Myocyte (in vitro differentiated cells): Measurements from ENCODE around the gene CEMP1. TPM values are rescaled to one million over a fixed set of nuclear protein-coding genes. Genes with fewer than 3 reads are reported as not detected.
A peak's percentile ranks its signal among the peaks of the same experiment; 100 is the strongest.
"Not testable (repeated sequence)": the region's sequence is repeated elsewhere in the genome, so short reads cannot be mapped to it uniquely, and the experiment has no call there.

Source experiments
- DNase-seq: peaks from one replicate; pipeline ENCODE4 v3.0.0-alpha.2; 2012; ENCODE audit warnings: low read depth
- polyA plus RNA-seq: library from polyadenylated mRNA; unstranded; fragments of >200 nt; gene quantifications from one replicate; pipeline ENCODE4 v1.2.1, GENCODE V29; 2012; ENCODE audit warnings: missing spikeins
- total RNA-seq: library from RNA; depleted of rRNA; stranded (reverse); fragments of >200 nt; gene quantifications from 2 replicates; pipeline ENCODE4 v1.2.3, GENCODE V29; 2014

Gene CEMP1, protein sequence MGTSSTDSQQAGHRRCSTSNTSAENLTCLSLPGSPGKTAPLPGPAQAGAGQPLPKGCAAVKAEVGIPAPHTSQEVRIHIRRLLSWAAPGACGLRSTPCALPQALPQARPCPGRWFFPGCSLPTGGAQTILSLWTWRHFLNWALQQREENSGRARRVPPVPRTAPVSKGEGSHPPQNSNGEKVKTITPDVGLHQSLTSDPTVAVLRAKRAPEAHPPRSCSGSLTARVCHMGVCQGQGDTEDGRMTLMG
- total RNA-seq = 0.32 TPM in 1 of 2 replicates, not detected in the other
- polyA plus RNA-seq = 2.5 TPM

DNA sequence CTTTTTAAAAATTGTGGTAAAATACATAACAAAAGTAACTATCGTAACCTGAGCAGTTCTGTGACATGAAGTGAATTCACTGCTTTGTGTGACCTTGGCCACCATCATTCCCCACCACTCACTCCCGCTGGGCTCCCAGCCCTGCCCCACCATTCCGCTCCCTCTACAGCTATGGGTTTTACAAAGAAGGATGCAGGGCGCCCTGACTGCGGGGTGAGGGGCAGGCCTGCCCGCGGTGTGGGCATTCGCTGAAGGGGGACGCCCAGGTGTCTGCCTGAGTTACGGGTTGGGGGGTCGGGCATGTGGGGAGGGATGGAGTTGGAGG is at the start of gene CEMP1:
Gene CEMP1 (minus strand): TSS at position 38 of the 325 bp plus-strand sequence. CDS start 335 bp downstream, outside the sequence.
- no peak for DNase-seq

DNA sequence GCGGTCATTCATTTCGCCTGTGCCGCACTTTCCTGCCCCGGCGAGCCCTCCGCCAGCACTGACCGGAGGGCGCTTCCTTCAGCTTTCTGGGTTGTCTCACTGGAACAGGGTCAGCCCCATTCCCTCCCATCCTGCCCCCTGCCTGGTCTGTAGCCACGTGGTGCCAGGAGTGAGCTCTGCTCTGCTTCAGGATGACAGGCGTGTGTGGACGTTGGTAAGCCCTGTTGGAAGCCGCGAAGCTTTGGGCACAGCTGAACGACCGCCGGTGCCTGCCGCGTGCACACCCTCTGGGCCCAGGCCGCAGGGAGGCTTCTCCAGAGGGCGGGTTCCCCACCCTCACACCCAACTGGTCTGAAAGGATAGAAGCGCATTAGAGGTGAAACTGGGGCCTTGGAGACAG is 49.6 kb upstream of the CEMP1 start:
- DNase-seq = not testable (repeated sequence)

DNA sequence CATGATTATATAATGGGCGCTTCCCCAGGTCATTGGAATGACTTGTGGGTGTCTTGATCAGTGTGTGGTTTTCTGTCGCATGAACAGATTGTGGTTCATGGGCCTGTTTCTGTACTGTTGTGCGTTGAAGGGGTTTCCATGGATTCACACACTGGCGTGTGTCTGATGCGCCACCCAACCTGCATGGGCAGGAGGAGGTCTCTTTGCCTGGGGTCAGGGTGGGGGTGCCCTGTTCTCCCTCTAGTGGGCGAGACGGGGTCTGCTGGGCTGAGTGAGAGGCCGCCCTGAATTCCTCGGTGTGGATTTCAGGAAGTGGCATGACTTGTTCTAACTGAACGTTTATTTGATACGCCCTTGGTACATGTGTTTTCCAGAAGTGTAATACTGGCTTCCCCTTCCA is 48.9 kb upstream of the CEMP1 start:
- not testable (repeated sequence) for DNase-seq

DNA sequence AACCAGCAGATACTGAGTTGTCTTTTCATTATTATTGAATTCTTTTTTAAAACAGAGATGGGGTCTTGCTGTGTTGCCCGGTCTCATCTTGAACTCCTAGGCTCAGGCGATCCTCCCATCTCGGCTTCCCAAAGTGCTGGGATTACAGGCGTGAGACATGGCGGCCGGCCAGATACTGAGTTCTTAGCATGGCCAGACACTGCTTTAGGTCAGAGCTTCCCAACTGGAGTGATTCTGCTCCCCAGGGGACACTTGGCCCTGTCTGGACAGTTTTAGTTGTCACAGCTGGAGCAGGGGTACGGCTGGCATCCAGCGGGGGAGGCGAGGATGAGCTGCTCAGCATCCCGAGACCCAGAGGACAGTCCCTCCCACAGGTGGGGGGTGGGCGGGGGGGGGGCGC is 47.7 kb upstream of the CEMP1 start:
- not testable (repeated sequence) for DNase-seq

DNA sequence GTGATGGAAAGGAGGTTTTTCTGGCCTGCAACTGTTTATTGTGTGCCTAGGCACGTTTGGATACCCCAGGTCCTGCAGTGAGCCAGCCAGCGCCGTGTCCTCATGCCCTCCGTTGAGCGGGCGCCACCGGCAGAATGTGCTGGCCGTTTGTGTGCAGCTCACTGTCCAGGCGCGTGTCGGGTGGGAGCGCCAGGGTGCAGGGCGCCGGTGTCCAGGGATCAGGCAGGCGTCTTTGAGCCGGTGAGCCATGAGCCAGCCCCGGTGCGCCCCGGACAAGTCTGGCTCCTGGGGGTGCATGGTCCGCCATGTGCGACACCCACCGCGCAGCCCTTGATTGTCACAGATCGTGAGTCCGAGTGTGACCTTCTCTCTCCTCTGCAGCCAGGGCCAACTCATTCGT is 45.8 kb upstream of the CEMP1 start:
- not testable (repeated sequence) for DNase-seq

DNA sequence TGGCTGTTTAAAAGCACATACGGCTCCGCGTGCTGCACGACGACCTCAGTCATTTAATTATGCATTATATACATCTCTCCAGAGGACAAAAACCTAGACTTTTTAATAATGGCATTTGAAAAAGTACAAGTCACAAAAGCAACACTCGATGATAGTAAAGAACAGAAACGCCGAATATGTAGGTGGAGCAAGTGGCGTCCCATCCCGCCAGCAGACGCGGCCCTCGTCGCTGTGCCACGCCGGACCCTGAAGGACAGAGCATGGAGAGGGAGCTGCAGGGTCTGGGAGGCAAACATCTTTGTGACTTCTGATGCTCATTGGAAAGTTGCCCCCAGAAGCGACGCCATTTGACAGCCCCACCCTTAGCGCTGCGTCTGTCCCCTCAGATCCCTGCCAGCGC is 44.6 kb upstream of the CEMP1 start:
- not testable (repeated sequence) for DNase-seq

DNA sequence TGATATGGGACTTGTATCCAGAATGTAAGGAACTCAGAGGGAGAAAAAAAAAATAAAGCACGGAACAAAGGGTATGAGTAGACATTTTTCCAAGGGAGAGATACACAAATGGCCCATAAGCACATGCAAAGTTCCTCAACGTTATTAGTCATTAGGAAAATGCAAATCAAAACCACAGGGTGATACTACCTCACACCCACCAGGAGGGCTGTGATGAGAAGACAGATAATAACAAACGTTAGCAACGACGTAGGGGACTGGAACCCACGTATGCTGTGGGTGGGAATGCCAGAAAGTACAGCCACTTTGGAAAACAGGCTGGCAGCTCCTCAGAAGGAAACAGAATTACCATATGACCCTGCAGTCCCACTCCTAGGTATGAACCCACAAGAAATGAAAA is 41.5 kb upstream of the CEMP1 start:
- DNase-seq = not testable (repeated sequence)

DNA sequence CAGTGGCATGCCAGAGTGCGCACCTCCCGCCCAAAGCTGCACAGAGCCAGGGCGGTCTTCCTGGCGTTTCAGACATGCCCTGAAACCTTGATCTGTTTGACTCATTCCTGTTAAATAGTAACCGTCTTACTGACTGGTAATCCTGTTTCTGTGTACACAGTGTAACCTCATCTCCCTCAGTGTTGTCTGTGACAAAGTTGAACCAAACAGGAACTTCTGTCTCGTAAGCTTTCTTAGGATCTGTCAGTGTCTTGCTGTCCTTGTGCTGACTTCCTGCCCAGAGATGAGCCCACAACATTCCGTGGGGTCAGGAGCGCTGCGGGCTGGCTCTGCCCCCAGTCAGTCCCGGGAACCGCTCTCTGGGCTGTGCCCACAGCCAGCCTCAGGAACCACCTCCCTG is 37.4 kb upstream of the CEMP1 start:
- DNase-seq = not testable (repeated sequence)

DNA sequence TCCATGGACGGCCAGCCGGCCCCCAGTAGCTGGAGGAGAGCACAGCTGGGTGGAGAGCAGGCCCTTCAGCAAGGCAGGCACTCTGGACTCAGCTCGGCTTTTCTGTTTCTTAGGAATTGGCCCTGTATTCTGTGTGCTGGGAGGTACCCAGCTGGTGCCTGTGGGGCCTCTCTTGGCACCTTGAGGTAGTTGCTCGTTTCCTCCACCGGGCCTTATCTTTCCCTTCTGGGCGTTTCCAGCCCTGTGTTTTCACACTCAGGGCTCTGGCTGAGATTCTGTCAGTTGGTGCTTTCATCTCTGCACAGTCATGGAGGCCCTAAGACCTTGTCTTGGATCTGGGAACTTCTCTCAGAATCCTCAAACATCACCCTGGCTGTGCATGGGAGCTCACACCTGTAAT is 36.3 kb upstream of the CEMP1 start:
- not testable (repeated sequence) for DNase-seq

DNA sequence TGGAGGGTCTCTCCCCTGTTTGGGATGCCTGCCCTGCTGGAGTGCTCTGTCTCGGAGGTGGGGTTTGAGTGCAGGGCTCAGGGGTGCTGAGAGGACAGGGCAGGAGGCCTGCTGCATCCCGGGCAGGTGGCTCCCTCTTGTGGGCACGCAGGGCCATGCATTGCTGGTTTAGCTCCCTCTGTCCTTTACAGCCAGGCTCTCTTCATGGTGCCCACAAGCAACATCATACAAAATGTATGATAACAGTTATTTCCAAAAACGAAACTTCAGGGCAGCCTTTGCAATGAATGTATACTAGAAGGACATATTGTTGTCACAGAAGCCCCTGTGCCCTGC is 29.6 kb upstream of the CEMP1 start:
- DNase-seq = not testable (repeated sequence)

DNA sequence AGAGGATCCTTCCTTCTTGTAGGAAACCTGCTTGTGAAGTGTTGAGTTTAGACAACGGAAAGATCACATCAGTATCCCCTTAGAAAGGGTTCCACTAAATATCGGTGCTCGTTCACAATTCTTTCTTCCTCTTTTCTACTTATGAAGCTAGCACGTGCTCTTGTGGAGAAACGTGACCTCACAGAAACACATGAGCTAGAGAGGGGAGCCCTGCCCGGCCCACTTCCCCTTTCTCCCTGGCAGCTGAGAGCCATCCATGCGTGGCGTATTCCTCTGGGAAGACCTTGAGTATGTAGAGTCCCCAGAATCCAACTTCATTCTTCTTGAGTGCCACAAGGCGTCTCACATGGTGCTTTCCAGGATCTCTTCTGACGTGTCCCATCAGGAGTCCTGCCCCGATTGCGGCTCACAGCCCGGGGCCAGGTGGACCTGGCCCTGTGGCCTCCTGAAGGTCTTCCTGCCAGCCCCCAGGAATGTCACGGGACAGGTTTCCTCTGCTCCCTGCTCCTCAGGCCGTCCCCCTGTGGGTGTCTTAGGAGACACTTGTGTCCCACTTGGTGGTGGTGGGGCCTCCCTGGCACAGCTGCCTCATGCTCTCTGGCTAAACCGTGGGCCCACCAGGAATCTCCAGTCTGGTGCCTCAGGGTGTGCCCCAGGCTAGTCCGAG is 29.1 kb upstream of the CEMP1 start:
- DNase-seq = not testable (repeated sequence)

DNA sequence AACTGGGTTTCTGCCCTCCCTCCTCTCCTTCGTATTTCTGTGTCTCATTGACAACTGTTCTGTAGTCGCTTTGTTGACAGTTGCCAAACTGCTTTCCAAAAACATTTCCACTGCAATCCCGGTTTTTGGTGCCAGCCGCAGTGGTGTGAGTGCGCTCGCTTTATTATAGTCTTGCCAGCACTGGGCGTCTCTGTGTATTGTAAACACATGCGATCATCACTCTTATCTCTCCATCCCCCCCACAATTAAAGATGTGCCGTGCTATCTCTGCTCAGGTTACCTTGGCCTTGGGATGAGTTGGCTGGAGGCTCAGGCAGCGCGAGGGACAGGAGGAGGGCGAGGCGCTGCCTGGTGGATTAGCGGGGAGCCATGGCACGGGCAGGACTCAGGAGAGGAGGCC is 25.9 kb upstream of the CEMP1 start:
- DNase-seq = not testable (repeated sequence)

DNA sequence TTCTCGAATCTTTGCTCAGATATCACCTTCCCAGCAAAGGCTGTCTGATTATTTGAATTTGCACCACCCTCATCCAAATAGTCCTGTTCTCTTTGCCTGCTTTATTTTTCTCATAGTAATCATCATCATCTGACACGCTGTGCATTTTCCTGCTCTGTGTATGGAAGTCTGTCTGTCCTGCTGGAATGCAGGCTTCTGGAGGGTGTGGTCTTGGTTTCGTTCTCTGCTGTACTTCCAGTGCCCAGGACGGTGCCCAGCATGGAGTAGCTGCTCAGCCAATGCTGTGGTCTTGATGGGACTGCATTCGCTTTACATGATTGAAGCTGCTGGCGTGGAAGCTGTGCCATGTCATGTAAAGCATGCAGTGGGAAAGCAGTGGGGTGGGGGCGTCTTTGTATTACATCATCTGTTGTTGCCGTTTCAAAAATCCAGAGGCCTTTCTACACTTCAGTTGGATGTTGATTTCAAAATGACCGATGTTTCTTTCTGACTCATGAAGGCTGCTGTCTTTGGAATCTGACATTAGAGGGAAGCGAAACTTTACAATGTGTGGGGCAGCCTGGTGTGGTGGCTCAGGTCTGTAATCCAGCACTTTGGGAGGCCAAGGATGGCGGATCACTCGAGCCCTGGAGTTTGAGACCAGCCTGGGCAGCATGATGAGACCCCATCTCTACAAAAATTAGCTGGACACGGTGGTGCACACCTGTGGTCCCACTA is 23.7 kb upstream of the CEMP1 start:
- not testable (repeated sequence) for DNase-seq

DNA sequence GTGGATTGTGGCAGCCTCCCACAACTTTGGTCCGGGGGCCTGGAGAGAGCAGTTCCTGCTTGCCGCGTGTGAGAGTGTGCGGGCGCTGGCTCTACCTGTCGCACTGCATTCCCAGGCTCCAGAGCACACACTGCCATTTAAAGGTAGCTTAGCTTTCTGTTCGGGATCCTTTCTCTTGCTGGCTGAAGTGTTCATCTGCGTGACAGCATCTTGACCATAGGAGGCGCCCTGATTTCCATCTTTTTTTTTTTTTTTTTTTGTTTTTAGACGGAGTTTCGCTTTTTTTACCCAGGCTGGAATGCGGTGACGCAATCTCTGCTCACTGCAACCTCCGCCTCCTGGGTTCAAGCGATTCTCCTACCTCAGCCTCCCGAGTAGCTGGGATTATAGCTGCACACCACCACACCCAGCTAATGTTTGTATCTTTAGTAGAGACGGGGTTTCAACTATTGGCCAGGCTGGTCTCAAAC is 20.2 kb upstream of the CEMP1 start:
- DNase-seq = not testable (repeated sequence)

DNA sequence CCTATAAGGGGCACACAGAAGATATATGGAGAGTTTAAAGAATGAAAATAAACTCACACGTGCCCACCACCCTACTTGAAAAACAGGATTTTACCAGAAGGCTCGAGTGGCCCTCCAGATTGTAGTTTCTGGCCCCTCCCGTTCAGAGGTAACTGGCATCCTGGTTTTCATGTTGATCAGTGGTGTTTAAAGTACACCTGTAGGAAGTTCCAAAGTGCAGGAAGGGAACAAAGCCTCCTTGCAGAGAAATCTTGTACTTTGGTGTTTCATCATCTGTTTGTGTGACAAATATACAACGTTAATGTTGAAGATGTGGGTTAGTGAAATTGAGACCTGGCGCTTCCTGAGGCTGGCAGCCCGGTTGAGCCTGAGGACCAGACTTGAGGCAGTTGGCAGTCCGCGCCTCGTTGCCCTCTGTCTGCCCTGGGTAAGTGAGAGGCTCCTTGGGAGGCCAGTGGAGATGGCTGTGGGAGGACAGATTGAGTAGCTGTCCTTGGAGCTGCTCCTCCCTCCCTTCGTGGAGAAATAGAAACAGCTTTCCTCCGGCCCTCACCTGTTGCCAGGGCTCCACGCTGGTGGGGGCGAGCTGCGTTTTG is 19.2 kb upstream of the CEMP1 start:
- DNase-seq = not testable (repeated sequence)

DNA sequence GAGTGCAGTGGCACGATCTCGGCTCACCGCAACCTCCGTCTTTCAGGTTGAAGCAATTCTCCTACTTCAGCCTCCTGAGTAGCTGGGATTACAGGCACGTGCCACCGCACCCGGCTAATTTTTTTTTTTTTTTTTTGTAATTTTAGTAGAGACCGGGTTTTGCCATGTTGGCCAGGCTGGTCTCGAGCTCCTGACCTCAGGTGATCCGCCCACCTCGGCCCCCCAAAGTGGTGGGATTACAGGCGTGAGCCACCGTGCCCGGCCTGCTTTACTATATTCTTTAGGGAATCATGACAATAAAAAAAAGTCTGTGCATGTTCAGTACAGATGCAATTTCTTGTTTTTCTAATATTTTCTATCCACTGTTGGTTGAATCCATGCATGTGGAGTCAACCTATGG is 12.6 kb upstream of the CEMP1 start:
- not testable (repeated sequence) for DNase-seq

DNA sequence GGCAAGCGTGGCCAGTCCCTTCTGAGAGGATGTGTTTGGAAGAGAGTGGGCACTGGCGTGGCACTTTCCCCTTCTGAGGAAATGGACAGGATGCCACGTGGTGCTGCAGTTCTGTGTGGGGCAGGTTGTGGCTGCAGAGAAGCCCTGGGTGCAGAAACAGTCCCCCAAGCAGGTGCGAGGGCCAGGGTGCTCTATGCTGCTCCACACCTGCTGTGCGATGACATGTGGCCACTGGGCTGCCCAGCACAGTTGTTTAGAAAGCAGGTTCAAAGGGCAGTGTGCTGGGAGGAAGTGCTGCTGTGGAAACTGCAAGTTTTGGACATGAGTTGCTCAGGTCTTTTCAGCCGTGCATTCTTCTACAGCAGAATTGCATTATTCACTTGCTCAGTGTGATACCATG is 10.2 kb upstream of the CEMP1 start:
- DNase-seq = peak; percentile 59

DNA sequence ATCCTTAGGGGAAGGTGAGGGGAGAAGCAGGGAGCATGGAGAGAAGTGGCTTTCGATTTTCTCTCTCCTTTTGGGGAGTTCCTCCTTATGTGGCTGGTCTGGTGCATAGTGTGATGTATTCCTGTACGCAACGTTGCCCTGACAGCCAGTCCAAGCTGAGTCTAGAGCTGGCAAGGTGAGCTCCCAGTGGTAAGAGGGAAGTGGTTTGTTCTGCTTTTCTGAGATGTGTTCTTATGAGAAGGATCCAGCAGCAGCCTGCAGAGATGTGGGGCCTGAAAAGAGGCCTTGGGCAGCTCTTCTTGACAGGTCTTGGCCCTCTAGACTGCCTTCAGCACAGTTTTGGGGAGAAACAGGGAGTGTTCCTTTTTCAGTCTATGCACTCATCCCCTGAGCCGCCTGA is 9.7 kb upstream of the CEMP1 start:
- DNase-seq = not testable (repeated sequence)

DNA sequence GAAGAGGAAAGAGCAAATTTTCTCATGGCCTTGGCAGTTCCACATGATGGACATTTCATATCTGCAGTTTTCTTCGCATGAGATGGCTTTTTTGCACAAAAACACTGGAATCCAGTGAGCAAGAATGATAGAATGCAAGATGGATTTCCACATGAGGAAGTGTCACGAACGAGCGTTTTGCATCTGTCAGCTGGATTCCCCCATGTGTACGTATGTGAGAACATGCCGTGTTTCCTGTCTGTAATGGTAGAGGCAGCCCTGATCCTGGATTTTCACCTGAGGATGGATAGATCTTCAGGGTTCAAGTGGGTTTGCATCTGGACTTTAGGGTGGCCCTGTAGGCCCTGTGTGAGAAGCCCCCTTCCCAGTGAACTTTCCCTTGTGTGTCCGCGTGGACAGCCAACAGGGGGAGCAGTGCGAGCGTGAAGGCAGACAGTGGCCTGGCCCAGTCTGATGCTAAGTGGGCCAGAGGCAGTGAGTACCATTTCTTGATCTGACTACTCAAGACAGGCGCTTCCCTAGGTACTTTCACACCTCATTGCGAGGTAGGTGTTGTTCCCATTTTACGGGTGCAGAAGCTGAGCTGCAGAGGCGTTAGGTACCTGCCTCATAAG is 8.7 kb upstream of the CEMP1 start:
- DNase-seq = peak; percentile 44

DNA sequence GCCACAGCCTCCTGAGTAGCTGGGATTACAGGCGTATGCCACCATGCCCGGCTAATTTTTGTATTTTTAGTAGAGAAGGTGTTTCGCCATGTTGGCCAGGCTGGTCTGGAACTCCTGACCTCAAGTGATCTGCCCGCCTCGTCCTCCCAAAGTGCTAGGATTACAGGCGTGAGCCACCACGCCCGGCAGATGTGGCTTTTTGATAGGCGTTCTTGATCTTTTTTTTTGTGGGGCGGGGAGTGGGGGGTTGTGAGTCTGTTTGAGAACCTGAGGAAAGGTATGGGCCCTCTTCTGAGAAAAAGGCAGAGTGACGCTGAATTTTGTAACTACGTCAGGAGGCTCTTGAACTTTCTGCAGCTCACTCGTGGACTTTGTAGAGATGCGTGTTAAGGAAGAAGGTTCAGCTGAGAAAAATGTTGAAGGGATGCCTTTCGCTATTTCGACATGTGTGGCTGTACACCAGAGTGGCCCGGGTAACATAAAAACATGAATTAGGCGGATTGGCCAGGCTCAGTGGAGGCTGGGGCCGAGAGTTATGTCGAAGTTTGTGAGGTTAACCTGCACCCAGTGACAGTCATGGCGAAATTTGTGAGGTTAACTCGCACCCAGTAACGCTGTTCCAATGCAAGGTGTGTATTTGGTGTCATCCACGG is 8.1 kb upstream of the CEMP1 start:
- DNase-seq = not testable (repeated sequence)
